Ovary (tissue), 9 donors: ENCODE measurements around the gene ARHGEF9. TPM values are rescaled to one million over a fixed set of nuclear protein-coding genes. Genes with fewer than 3 reads are reported as not detected.

Experiments used
- DNase-seq, 5 donors: peaks; one replicate each; pipeline ENCODE4 v3.0.0-alpha.2; 2019 to 2020
- H3K27ac ChIP-seq, 2 donors: fragments of 200-600 bp; one replicate each; pipeline versions ENCODE4 v1.5.1 to v1.8.0; 2019 to 2022
- H3K27me3 ChIP-seq: fragments of 200-600 bp; one replicate; pipeline ENCODE4 v1.8.0; 2022
- H3K36me3 ChIP-seq: fragments of 200-600 bp; sonication (generic); one replicate; pipeline ENCODE4 v1.5.1; 2019
- H3K4me1 ChIP-seq: one replicate; pipeline ENCODE4 v1.8.1; 2013; ENCODE audit warnings: mild to moderate bottlenecking, moderate library complexity; ENCODE audit not compliant: insufficient read depth
- H3K4me3 ChIP-seq: fragments of 200-600 bp; sonication (generic); one replicate; pipeline ENCODE4 v1.5.1; 2017
- H3K9me3 ChIP-seq, 2 donors: fragments of 200-600 bp in 1 of 2; sonication (generic) in 1 of 2; one replicate each; pipeline versions ENCODE4 v1.5.1 to v1.8.1; 2013 to 2019; ENCODE audit warnings: mild to moderate bottlenecking in 1 of 2, moderate library complexity in 1 of 2
- EP300 ChIP-seq: sonication (generic); formaldehyde crosslinking; IDR thresholded peaks from one replicate; pipeline ENCODE4 v1.6.1; 2017; ENCODE audit warnings: antibody characterized with exemption
- POLR2A ChIP-seq: fragments of 450-650 bp; IDR thresholded peaks from one replicate; pipeline ENCODE4 v1.6.1; 2017; ENCODE audit warnings: antibody characterized with exemption, mild to moderate bottlenecking, moderate library complexity
- WGBS, 3 donors: extraction: QIAGEN DNeasy Blood & Tissue Kit in 1 of 3; methylation state at CpG; one replicate each; pipeline versions ENCODE4 v1.1.5 to v1.1.7; 2013 to 2017; 5-methylcytosine and 5-hydroxymethylcytosine counted together
- intact Hi-C, 4 donors: fragments of 100-400 bp; cut with DNase I; formaldehyde crosslinking; loops; one replicate each; pipeline versions ENCODE4 v1.11.0 to v1.15.1; 2022 to 2023
- microRNA counts: library from miRNA; unstranded; fragments of <30 nt; microRNA quantifications from one replicate; lab custom pipeline; 2016
- microRNA-seq, 3 donors: library from miRNA; unstranded; fragments of <30 nt; microRNA quantifications; one replicate each; pipeline versions ENCODE4 to v1.2.0, GENCODE V29; 2019 to 2020
- polyA plus RNA-seq, 2 donors: library from polyadenylated mRNA; stranded (reverse); fragments of 200-250 nt in 1 of 2; fragments of 350-450 nt in 1 of 2; fragmentation: Illumina TruSeq in 1 of 2; extraction: RNeasy Lipid Tissue Mini Kit (QIAGEN cat#74804) in 1 of 2; gene quantifications; one replicate each; pipeline ENCODE4 v1.2.3, GENCODE V29; 2013 to 2014
- small RNA-seq: library from RNA; depleted of rRNA; stranded (forward); fragments of <200 nt; gene quantifications from one replicate; pipeline ENCODE3, GENCODE V24; 2016
- total RNA-seq, 7 donors: library from RNA; depleted of rRNA in 2 of 7; stranded (reverse); fragments of >200 nt in 2 of 7; fragmentation: NEBNext Ultra II Directional in 3 of 7; extraction: Animal tissue kit (Norgen Biotek cat#: 25700) in 3 of 7; gene quantifications; one replicate each; pipeline versions ENCODE4 v1.1.0 to v1.2.4, GENCODE V29; 2016 to 2023
- TF ChIP-seq, protein P1 (sequence below), 3 donors: fragments of 450-650 bp in 2 of 3; fragments of 200-600 bp in 1 of 3; IDR thresholded peaks; one replicate each; pipeline versions ENCODE4 v1.5.1 to v1.8.0; 2016 to 2022; ENCODE audit warnings: antibody characterized with exemption in 3 of 3, mild to moderate bottlenecking in 1 of 3
- donor health status: DM: no; HTN: no; CAD: no; lungs with moderate emphysema.
- donor health status: DM: no; HTN: no; CAD: no.
- donor health status: Bipolar disorder and iron deficiency.
- donor health status: DM: yes; HTN: yes; CAD: no.
- donor health status: DM: no; HTN: no; CAD: no.
- donor health status: DM: yes; HTN: yes; CAD: no.

ARHGEF9 gene
- total and polyA plus RNA-seq, 9 donors, result 13.4 to 32.2 (median 24.1) TPM

DNA sequence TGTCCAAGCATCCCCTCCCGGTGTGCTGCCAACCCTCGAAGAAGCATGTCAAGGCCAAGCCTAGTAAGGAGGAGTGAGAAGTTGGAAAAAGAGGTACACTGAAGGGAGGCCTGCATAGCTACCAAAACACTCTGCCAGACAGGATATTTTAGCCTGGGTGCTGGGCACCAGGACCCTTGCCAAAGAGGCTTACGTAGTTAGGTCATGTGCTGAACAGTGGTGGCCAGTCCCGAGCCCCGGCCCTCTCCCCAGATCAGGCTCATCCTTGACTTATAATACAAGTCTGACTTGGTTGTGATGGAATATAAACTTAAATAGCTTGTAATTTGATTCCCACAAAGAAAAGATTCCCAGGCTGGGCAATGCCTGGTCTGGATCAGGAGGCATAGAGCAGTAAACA lies 149.3 kb downstream of the ARHGEF9 start:
- H3K36me3 ChIP-seq, result no peaks in the 10 kb centered on the region
- intact Hi-C loops, result no loop called here
- no peak overlapping the region for H3K4me3 ChIP-seq
- WGBS, 3 donors, result 80 to 85% (median 83%) methylated on average over 5 of the region's 5 CpGs
- H3K4me1 ChIP-seq, result no peaks in the 10 kb centered on the region
- no peak for DNase-seq
- TF ChIP-seq EP300 (no peak), POLR2A (no peak)
- TF ChIP-seq, protein P1, sequence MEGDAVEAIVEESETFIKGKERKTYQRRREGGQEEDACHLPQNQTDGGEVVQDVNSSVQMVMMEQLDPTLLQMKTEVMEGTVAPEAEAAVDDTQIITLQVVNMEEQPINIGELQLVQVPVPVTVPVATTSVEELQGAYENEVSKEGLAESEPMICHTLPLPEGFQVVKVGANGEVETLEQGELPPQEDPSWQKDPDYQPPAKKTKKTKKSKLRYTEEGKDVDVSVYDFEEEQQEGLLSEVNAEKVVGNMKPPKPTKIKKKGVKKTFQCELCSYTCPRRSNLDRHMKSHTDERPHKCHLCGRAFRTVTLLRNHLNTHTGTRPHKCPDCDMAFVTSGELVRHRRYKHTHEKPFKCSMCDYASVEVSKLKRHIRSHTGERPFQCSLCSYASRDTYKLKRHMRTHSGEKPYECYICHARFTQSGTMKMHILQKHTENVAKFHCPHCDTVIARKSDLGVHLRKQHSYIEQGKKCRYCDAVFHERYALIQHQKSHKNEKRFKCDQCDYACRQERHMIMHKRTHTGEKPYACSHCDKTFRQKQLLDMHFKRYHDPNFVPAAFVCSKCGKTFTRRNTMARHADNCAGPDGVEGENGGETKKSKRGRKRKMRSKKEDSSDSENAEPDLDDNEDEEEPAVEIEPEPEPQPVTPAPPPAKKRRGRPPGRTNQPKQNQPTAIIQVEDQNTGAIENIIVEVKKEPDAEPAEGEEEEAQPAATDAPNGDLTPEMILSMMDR (IDR thresholded peaks at IDR 0.05), result no peak
- no peak overlapping the region for H3K27ac ChIP-seq
- H3K9me3 ChIP-seq, result no peaks in the 10 kb centered on the region
- no peaks in the 10 kb centered on the region for H3K27me3 ChIP-seq

DNA sequence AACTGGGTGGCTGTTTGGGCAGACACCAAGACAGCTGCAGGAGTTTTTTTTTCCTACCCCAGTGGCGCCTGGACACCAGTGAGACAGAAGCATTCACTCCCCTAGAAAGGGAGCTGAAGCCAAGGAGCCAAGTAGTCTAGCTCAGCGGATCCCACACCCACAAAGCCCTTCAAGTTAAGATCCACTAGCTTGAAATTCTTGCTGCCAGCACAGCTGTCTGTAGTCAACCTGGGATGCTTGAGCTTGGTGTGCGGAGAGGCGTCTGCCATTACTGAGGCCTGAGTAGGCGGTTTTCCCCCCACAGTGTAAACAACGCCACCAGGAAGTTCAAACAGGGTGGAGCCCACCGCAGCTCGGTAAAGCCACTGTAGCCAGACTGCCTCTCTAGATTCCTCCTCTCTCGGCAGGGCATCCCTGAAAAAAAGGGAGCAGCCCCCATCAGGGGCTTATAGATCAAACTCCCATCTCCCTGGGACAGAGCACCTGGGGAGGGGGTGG lies 171.4 kb downstream of the ARHGEF9 start:
- Histone ChIP-seq H3K9me3 (no peaks in the 10 kb centered on the region), H3K27me3 (no peaks in the 10 kb centered on the region), H3K36me3 (no peaks in the 10 kb centered on the region), H3K4me1 (no peaks in the 10 kb centered on the region), H3K4me3 (no peak overlapping the region), H3K27ac (no peak overlapping the region)
- intact Hi-C loops, result no loop called here
- DNase-seq, result no peak
- WGBS, 3 donors, result 68 to 88% (median 69%) methylated on average over 9 of the region's 9 CpGs
- TF ChIP-seq EP300, result no peak
- TF ChIP-seq, protein P1 (IDR thresholded peaks at IDR 0.05), result no peak
- TF ChIP-seq POLR2A, result no peak

DNA sequence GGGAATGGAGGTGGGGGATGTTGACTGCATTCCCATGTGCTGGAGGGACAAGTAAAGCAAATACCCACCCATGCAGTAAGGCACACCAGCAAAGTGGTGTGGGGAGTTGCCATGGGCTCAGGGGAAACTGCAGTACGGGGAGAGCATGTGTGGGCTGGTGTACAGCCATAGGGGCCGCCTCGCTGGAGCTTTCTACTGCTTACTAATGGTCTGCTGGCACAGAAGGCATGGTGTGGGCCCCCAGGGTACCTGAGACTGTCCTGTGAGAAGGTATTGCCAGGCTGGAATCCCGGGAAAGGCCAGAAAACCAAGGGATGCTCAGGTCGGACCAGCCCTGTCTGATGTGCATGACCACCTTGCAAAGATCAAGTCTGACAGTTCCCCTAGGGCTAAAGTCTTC lies 199.1 kb downstream of the ARHGEF9 start:
- TF ChIP-seq, protein P1 (IDR thresholded peaks at IDR 0.05), result no peak
- TF ChIP-seq EP300, result no peak
- no peak for TF ChIP-seq POLR2A
- H3K27me3 ChIP-seq, result no peaks in the 10 kb centered on the region
- WGBS, 3 donors, result 68 to 72% (median 69%) methylated on average over 5 of the region's 5 CpGs
- intact Hi-C loops, result no loop called here
- H3K36me3 ChIP-seq, result no peaks in the 10 kb centered on the region
- H3K4me3 ChIP-seq, result no peak overlapping the region
- no peak for DNase-seq
- H3K27ac ChIP-seq, result no peak overlapping the region
- H3K4me1 ChIP-seq, result no peaks in the 10 kb centered on the region
- no peaks in the 10 kb centered on the region for H3K9me3 ChIP-seq

MicroRNAs within 50 kb of the gene (microRNA counts, 767-probe panel; counts per million panel counts)
- 530 counts per million, percentile 78 among the panel's probes with 10 or more counts for microRNA hsa-miR-1468 (lab: Ali Mortazavi, UCI)

Small RNA genes lying within 50 kb of the gene (microRNA-seq; reads per million reads assigned to microRNA genes)
- gene MIR1468, result 91.7 to 131 (median 95.7) reads per million in 3 donors

Small RNA genes lying within 50 kb of the gene (small RNA-seq; reads per million reads assigned to genes)
- gene MIR1468, result 39.9 reads per million, percentile 89 among the genes with 10 or more reads in this experiment
